ENCODE data around the gene ZBTB17. TPM values are rescaled to one million over a fixed set of nuclear protein-coding genes. Genes with fewer than 3 reads are reported as not detected.
A peak's percentile ranks its signal among the peaks of the same experiment; 100 is the strongest.

ZBTB17 gene
- total and polyA plus RNA-seq, 10 of the 15 experiments (the other 5 are each of a cell fraction or from before 2014, with no cell fraction given), result 0.87 to 59.4 (median 38.7) TPM

DNA sequence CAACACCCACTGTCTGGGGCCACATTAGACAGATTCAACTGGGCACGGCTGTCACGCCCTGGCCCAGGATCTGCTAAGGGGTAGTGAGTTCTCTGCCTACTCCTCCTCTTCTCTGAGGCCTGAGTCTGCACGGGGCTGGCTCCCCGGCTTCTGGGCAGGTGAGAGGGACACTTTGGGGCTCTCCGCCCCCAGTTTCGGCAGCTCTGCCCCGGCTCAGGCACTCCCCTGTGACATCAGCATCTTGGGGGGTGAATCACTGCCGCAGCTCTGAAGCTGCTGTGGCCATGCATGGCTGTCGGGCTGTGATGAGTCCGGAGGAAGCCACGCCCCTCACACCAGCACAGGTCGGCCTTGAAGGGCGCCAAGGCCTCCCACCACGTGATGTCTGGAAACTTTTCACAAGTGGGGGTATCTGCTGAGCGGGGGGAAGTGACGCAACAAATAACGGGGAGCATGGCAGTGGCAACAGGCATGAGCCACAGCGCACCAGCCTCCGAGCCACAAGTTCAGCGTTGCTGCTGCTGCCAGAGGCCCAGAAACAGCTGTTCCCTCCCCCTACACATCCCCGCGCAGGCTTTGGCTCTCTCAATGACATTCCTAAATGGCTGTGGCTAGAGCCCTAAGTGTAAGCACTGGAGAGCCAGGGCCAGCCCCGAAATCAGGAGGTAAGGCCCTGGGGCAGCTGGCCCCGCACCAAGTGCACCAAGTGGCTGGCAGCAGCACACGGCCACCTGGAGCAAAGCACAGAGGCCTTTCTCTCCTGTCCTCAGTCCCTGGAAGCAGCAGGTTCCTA, 26.3 kb downstream of the ZBTB17 start (continued):
- TF ChIP-seq HDAC2 (IDR thresholded peaks at IDR 0.05), result no peak
- no peak for TF ChIP-seq POLR2AphosphoS2 (IDR thresholded peaks at IDR 0.05; ENCODE audit: low read depth, low read length)
- TF ChIP-seq ZSCAN29 (IDR thresholded peaks at IDR 0.05), result no peak
- 0 out of 2 replicates have a peak, but pooled peaks have one; percentile 23 for TF ChIP-seq NBN (IDR thresholded peaks at IDR 0.05)
- TF ChIP-seq, protein P1, sequence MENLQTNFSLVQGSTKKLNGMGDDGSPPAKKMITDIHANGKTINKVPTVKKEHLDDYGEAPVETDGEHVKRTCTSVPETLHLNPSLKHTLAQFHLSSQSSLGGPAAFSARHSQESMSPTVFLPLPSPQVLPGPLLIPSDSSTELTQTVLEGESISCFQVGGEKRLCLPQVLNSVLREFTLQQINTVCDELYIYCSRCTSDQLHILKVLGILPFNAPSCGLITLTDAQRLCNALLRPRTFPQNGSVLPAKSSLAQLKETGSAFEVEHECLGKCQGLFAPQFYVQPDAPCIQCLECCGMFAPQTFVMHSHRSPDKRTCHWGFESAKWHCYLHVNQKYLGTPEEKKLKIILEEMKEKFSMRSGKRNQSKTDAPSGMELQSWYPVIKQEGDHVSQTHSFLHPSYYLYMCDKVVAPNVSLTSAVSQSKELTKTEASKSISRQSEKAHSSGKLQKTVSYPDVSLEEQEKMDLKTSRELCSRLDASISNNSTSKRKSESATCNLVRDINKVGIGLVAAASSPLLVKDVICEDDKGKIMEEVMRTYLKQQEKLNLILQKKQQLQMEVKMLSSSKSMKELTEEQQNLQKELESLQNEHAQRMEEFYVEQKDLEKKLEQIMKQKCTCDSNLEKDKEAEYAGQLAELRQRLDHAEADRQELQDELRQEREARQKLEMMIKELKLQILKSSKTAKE (IDR thresholded peaks at IDR 0.05; ENCODE audit: low read depth, poor library complexity, severe bottlenecking), result no peak
- TF ChIP-seq SMAD1 (IDR thresholded peaks at IDR 0.05; ENCODE audit: low read depth, partially characterized antibody), result no peak
- TF ChIP-seq BCL11A (IDR thresholded peaks at IDR 0.05; ENCODE audit: low read depth, low read length), result no peak
- TF ChIP-seq SREBF2 (IDR thresholded peaks at IDR 0.05; ENCODE audit: low read length), result no peak
- TF ChIP-seq GATAD2B (conservative IDR thresholded peaks at IDR 0.05; ENCODE audit: low read depth), result 0 out of 2 replicates have a peak, but pooled peaks have one; percentile 19
- TF ChIP-seq ZZZ3 (IDR thresholded peaks at IDR 0.05; ENCODE audit: control insufficient read depth, insufficient read length, low read depth), result no peak
- TF ChIP-seq ZBTB33 (IDR thresholded peaks at IDR 0.05), result no peak
- TF ChIP-seq PRDM15 (CRISPR knock-in tag; IDR thresholded peaks at IDR 0.05), result no peak
- 0 out of 2 replicates have a peak, but pooled peaks have one; percentile 24 for TF ChIP-seq DPF2 (IDR thresholded peaks at IDR 0.05)
- no peak for TF ChIP-seq RBBP5 (conservative IDR thresholded peaks at IDR 0.05)
- peak; percentile 42; the same call in 1 of the 2 replicates for TF ChIP-seq JUNB (IDR thresholded peaks at IDR 0.05)
- no peak for TF ChIP-seq STAT1 (conservative IDR thresholded peaks at IDR 0.05)
- no peak for TF ChIP-seq FOXM1 (IDR thresholded peaks at IDR 0.05; ENCODE audit: low read depth, low read length)
- no peak for TF ChIP-seq ELK1 (IDR thresholded peaks at IDR 0.05; ENCODE audit: low read depth, low read length)
- no peak for TF ChIP-seq RELA (IDR thresholded peaks at IDR 0.05; ENCODE audit: borderline replicate concordance, partially characterized antibody)
- TF ChIP-seq CEBPB (IDR thresholded peaks at IDR 0.05; ENCODE audit: borderline replicate concordance in 1 of 2, low read depth in 2 of 2, low read length in 2 of 2), result no peak
- no peak for TF ChIP-seq BACH1 (IDR thresholded peaks at IDR 0.05; ENCODE audit: borderline replicate concordance)
- no peak for TF ChIP-seq SREBF1 (IDR thresholded peaks at IDR 0.05; ENCODE audit: low read length)
- TF ChIP-seq BHLHE40 (IDR thresholded peaks at IDR 0.05; ENCODE audit: borderline replicate concordance in 1 of 2, low read depth in 2 of 2, low read length in 1 of 2), result peak; percentile 54 to 81; a peak in 3 of 4 replicates
